Astrocyte (in vitro differentiated cells and primary cell): ENCODE results near the gene XXYLT1. TPM values are rescaled to one million over a fixed set of nuclear protein-coding genes. Genes with fewer than 3 reads are reported as not detected.

Experiments used
- DNase-seq: peaks from one replicate; pipeline ENCODE4 v3.0.0-alpha.2; 2010; ENCODE audit warnings: low read depth
- FAIRE-seq: peaks from 2 replicates; lab custom pipeline; 2011; peaks lifted over from hg19 to GRCh38; lab: Jason Lieb, UNC
- H2AFZ ChIP-seq: 2 replicates; pipeline ENCODE4 v1.6.0; 2012; ENCODE audit warnings: low read depth, low read length, inconsistent platforms
- H3K27ac ChIP-seq: 2 replicates; pipeline ENCODE4 v1.5.1; 2011; ENCODE audit warnings: low read depth, low read length, inconsistent platforms
- H3K27me3 ChIP-seq: 2 replicates; pipeline ENCODE4 v1.6.0; 2011; ENCODE audit warnings: low read length, inconsistent platforms; ENCODE audit not compliant: insufficient read depth
- H3K36me3 ChIP-seq: 2 replicates; pipeline ENCODE4 v1.5.1; 2011; ENCODE audit warnings: low read length, inconsistent platforms; ENCODE audit not compliant: insufficient read depth
- H3K4me1 ChIP-seq: 2 replicates; pipeline ENCODE4 v1.5.1; 2011; ENCODE audit warnings: low read length, inconsistent platforms; ENCODE audit not compliant: insufficient read depth
- H3K4me2 ChIP-seq: 2 replicates; pipeline ENCODE4 v1.6.0; 2012; ENCODE audit warnings: low read length, inconsistent platforms
- H3K4me3 ChIP-seq: 2 replicates; pipeline ENCODE4 v1.5.1; 2011; ENCODE audit warnings: low read depth, mild to moderate bottlenecking, low read length, inconsistent platforms; ENCODE audit not compliant: insufficient read depth
- H3K79me2 ChIP-seq: 2 replicates; pipeline ENCODE4 v1.6.0; 2012; ENCODE audit warnings: mild to moderate bottlenecking, low read length, inconsistent platforms; ENCODE audit not compliant: insufficient read depth
- H3K9ac ChIP-seq: 2 replicates; pipeline ENCODE4 v1.6.0; 2012; ENCODE audit warnings: mild to moderate bottlenecking, low read length, inconsistent platforms
- H3K9me3 ChIP-seq: 2 replicates; pipeline ENCODE4 v1.5.1; 2012; ENCODE audit warnings: low read depth, mild to moderate bottlenecking, low read length, inconsistent platforms; ENCODE audit not compliant: insufficient read depth
- H4K20me1 ChIP-seq: 2 replicates; pipeline ENCODE4 v1.6.0; 2012; ENCODE audit warnings: low read length, inconsistent platforms; ENCODE audit not compliant: insufficient read depth
- H3K27ac Mint-ChIP-seq: one replicate; pipeline ENCODE4 v1.8.0; 2021; ENCODE audit warnings: mild to moderate bottlenecking, mixed read lengths; ENCODE audit not compliant: unreplicated experiment
- H3K27me3 Mint-ChIP-seq: one replicate; pipeline ENCODE4 v1.8.0; 2021; ENCODE audit warnings: low read depth, mixed read lengths; ENCODE audit not compliant: unreplicated experiment
- H3K36me3 Mint-ChIP-seq: one replicate; pipeline ENCODE4 v1.8.0; 2021; ENCODE audit warnings: low read depth, mixed read lengths; ENCODE audit not compliant: unreplicated experiment
- H3K4me1 Mint-ChIP-seq: one replicate; pipeline ENCODE4 v1.8.0; 2021; ENCODE audit warnings: low read depth, mixed read lengths; ENCODE audit not compliant: unreplicated experiment
- H3K4me3 Mint-ChIP-seq: one replicate; pipeline ENCODE4 v1.8.0; 2021; ENCODE audit warnings: mild to moderate bottlenecking, moderate library complexity, mixed read lengths; ENCODE audit not compliant: unreplicated experiment
- H3K9me3 Mint-ChIP-seq: one replicate; pipeline ENCODE4 v1.8.0; 2021; ENCODE audit warnings: mild to moderate bottlenecking, mixed read lengths; ENCODE audit not compliant: unreplicated experiment
- EZH2 ChIP-seq: IDR thresholded peaks from 2 replicates; pipeline ENCODE4 v1.6.1; 2012; ENCODE audit warnings: mild to moderate bottlenecking, low read length, inconsistent platforms; ENCODE audit not compliant: insufficient read depth
- total RNA-seq: library from RNA; stranded (reverse); gene quantifications from 2 replicates; pipeline ENCODE4 v1.2.1, GENCODE V29; 2021
- TF ChIP-seq, protein P1 (sequence below): IDR thresholded peaks from 2 replicates; pipeline ENCODE4 v1.5.1; 2011; ENCODE audit warnings: low read depth, mild to moderate bottlenecking, inconsistent platforms, low read length, moderate library complexity; ENCODE audit not compliant: insufficient read depth

XXYLT1 gene
- total RNA-seq, 1 donor from 2014 or later = 26.2 TPM

DNA sequence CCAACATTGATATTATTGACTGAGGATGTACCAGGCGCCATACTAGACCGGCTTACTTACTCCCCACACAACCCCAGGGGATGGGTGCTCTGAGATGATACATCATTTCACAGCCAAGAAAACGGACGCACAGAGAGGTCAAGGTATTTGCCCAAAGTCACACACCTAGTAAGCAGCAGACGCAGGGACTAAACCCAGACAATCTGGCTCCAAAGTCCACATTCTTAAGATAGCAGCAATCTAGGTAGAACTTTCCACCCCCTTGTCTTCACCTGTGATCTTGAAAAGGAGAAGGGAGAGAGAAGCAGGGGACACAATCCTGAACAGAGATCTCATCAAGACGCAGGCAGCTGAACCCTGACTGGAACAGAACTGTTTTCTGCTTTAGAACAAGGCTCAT, 200.6 kb downstream of the XXYLT1 start:
- FAIRE-seq (no peak), DNase-seq (no peak)
- Mint-ChIP-seq H3K27ac (no peak overlapping the region), H3K4me1 (no peaks in the 10 kb centered on the region), H3K9me3 (peaks cover 3% of the 10 kb centered on the region), H3K27me3 (peaks cover 11% of the 10 kb centered on the region), H3K4me3 (no peak overlapping the region), H3K36me3 (peaks cover 16% of the 10 kb centered on the region)
- Histone ChIP-seq H3K4me1 (no peaks in the 10 kb centered on the region), H3K4me2 (no peak overlapping the region), H3K27ac (no peak overlapping the region), H3K9ac (no peak overlapping the region), H3K79me2 (no peaks in the 10 kb centered on the region), H3K4me3 (no peak overlapping the region), H2AFZ (no peak overlapping the region), H3K27me3 (no peaks in the 10 kb centered on the region), H3K9me3 (no peaks in the 10 kb centered on the region), H3K36me3 (no peaks in the 10 kb centered on the region), H4K20me1 (peaks cover 7% of the 10 kb centered on the region)
- no peak for TF ChIP-seq EZH2

- H3K9me3 Mint-ChIP-seq = peaks cover 3% of the 10 kb centered on the region
- no peaks in the 10 kb centered on the region for H3K9me3 ChIP-seq
- no peak overlapping the region for H3K27ac Mint-ChIP-seq
- no peaks in the 10 kb centered on the region for H3K4me1 ChIP-seq
- no peak overlapping the region for H3K27ac ChIP-seq
- FAIRE-seq = no peak
- no peak overlapping the region for H3K4me3 ChIP-seq
- H3K27me3 Mint-ChIP-seq = peaks cover 11% of the 10 kb centered on the region
- peaks cover 20% of the 10 kb centered on the region for H3K36me3 Mint-ChIP-seq
- H3K4me1 Mint-ChIP-seq = no peaks in the 10 kb centered on the region
- TF ChIP-seq EZH2 = no peak
- TF ChIP-seq, protein P1, sequence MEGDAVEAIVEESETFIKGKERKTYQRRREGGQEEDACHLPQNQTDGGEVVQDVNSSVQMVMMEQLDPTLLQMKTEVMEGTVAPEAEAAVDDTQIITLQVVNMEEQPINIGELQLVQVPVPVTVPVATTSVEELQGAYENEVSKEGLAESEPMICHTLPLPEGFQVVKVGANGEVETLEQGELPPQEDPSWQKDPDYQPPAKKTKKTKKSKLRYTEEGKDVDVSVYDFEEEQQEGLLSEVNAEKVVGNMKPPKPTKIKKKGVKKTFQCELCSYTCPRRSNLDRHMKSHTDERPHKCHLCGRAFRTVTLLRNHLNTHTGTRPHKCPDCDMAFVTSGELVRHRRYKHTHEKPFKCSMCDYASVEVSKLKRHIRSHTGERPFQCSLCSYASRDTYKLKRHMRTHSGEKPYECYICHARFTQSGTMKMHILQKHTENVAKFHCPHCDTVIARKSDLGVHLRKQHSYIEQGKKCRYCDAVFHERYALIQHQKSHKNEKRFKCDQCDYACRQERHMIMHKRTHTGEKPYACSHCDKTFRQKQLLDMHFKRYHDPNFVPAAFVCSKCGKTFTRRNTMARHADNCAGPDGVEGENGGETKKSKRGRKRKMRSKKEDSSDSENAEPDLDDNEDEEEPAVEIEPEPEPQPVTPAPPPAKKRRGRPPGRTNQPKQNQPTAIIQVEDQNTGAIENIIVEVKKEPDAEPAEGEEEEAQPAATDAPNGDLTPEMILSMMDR = no peak
- H3K4me2 ChIP-seq = no peak overlapping the region
- peaks cover 6% of the 10 kb centered on the region for H4K20me1 ChIP-seq
- no peak for DNase-seq
- no peak overlapping the region for H2AFZ ChIP-seq
- H3K27me3 ChIP-seq = no peaks in the 10 kb centered on the region
- H3K36me3 ChIP-seq = no peaks in the 10 kb centered on the region
- no peaks in the 10 kb centered on the region for H3K79me2 ChIP-seq
- no peak overlapping the region for H3K4me3 Mint-ChIP-seq
- H3K9ac ChIP-seq = no peak overlapping the region
Measured at GRCh38 chr3:195069501-195070251, 201.3 kb downstream of the XXYLT1 start.

- no peak overlapping the region for H3K27ac Mint-ChIP-seq
Measured at GRCh38 chr3:195068084-195069080, 202.6 kb downstream of the XXYLT1 start.

More at GRCh38 chr3:195068084-195069080, 202.6 kb downstream of the XXYLT1 start:
- Mint-ChIP-seq H3K4me3 (no peak overlapping the region), H3K36me3 (peaks cover 20% of the 10 kb centered on the region), H3K4me1 (no peaks in the 10 kb centered on the region), H3K27me3 (peaks cover 14% of the 10 kb centered on the region), H3K9me3 (peaks cover 3% of the 10 kb centered on the region)
- FAIRE-seq (no peak), DNase-seq (no peak)
- Histone ChIP-seq H2AFZ (no peak overlapping the region), H3K9ac (no peak overlapping the region), H3K27ac (no peak overlapping the region), H3K4me2 (no peak overlapping the region), H4K20me1 (no peaks in the 10 kb centered on the region), H3K36me3 (no peaks in the 10 kb centered on the region), H3K79me2 (no peaks in the 10 kb centered on the region), H3K4me1 (no peaks in the 10 kb centered on the region), H3K27me3 (no peaks in the 10 kb centered on the region), H3K4me3 (no peak overlapping the region), H3K9me3 (no peaks in the 10 kb centered on the region)
- TF ChIP-seq, protein P1 = no peak
- TF ChIP-seq EZH2 = no peak
